Mesodermal cell (in vitro differentiated cells): ENCODE data around the gene CEL.

ENCODE experiments used
- H3K27ac ChIP-seq: 2 replicates; pipeline ENCODE4 v1.7.0; 2013; ENCODE audit warnings: mild to moderate bottlenecking, low read depth, low read length, moderate library complexity; ENCODE audit not compliant: severe bottlenecking
- H3K36me3 ChIP-seq: 2 replicates; pipeline ENCODE4 v1.7.1; 2013; ENCODE audit warnings: mild to moderate bottlenecking, low read length, moderate library complexity; ENCODE audit not compliant: control insufficient read depth, insufficient read depth
- H3K4me1 ChIP-seq: one replicate; pipeline ENCODE4 v1.7.1; 2013; ENCODE audit warnings: mild to moderate bottlenecking, low read length; ENCODE audit not compliant: insufficient read depth, control insufficient read depth, poor library complexity, severe bottlenecking
- H3K4me3 ChIP-seq: 2 replicates; pipeline ENCODE4 v1.7.0; 2013; ENCODE audit warnings: low read length, control low read depth, mild to moderate bottlenecking; ENCODE audit not compliant: insufficient read depth, poor library complexity, severe bottlenecking; ENCODE audit errors: extremely low read depth
- H3K9me3 ChIP-seq: 2 replicates; pipeline ENCODE4 v1.7.1; 2013; ENCODE audit warnings: mild to moderate bottlenecking, low read length, moderate library complexity; ENCODE audit not compliant: control insufficient read depth
- WGBS, 2 experiments: methylation state at CpG; one replicate each; pipeline ENCODE4 v1.1.5; 2013; ENCODE audit warnings: missing lambda C conversion rate in 2 of 2; ENCODE audit not compliant: insufficient coverage in 2 of 2; 5-methylcytosine and 5-hydroxymethylcytosine counted together

The CEL gene

DNA sequence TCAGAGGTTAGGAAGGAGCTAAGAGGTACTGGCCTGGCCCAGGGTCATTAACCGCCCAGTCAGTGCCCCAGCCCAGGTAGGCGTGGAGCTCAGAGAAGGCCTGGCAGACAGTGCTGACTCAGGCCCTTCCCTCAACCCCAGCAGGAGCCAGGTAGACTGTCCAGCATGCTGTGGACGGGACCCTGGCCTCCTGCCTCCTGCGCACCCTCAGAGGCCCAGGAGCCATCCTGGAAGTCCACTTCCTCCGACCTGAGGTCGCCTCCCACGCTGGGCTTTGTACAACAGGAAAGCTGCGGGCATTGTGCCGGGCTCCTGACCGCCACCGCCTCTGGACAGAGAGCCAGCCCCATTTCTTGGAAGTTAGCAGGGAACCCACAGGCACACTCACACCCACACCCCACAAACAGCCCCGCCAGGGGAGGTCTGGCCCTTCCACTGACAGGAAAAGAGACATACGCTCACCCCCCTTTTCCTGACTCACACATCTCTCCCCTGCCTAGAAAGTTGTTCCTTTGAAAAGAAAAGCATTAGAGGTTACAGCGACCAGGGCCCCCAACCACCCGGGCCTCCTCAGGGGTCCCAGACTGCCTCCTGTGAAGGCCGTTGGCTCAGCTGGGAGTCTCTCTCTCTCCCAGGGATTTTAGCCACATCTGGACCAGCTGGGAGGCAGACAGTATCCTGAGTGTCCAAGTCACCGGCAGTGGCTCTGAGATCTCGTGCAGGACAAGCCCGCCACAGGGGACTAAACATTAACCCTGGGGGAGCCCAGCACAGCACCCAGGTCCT, 51.6 kb downstream of the CEL start:
- Histone ChIP-seq H3K4me1 (peaks cover 40% of the 10 kb centered on the region), H3K9me3 (no peaks in the 10 kb centered on the region), H3K36me3 (peaks cover 58% of the 10 kb centered on the region), H3K4me3 (no peak overlapping the region), H3K27ac (peak overlapping the region; percentile 59)
- WGBS, 2 experiments, result 91 to 92% methylated on average over 16 to 19 of the region's 19 CpGs

DNA sequence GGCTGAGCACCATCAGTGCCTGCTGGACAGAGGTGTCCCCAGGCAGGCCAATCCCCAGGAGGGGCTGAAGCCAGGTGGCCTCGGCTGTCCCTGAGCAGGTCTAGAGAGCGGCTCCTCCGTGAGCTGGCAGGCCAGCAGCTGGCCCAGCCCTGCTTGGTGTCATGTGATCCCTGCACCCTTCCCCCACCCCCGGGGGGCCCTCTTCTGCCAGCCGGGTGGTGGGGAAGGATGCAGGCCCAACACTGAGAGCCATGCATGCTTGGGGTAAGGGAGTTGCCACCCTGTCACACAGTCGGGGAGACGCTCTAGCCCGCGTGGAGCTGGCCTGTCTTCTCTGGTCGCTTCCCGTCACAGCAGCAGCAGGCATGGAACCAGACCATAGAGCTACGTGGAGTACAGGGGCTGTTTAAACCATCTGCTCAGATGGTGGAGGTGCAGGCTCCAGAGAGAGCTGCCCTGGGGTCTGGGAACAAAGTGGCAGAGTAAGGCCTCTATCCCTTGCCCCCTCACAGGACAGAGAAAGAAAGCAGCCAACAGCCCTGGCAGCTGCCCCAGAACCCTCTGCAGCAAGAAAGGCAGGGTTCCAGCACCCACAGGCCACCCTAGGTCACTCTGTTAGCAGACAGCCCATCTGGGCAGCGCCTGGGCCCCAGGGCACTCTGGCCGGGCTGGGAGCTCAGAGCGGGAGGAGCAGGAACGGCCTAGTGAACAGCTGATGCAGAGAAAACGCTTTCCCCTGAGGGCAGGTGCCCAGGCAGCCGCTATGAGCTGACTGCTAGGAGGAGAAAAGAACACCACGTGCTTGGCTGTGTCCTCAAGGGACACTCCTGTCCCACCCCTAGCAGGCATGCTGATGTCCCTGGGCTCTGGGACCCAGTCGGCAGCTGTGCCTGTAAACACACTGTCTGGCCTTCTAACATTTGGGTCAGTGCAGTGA, 52.4 kb downstream of the CEL start:
- no peaks in the 10 kb centered on the region for H3K9me3 ChIP-seq
- H3K4me3 ChIP-seq, result no peak overlapping the region
- H3K36me3 ChIP-seq, result peaks cover 49% of the 10 kb centered on the region
- H3K4me1 ChIP-seq, result peaks cover 49% of the 10 kb centered on the region
- peak overlapping the region; percentile 59 for H3K27ac ChIP-seq
- WGBS, 2 experiments, result 82 to 84% methylated on average over 17 to 19 of the region's 20 CpGs

DNA sequence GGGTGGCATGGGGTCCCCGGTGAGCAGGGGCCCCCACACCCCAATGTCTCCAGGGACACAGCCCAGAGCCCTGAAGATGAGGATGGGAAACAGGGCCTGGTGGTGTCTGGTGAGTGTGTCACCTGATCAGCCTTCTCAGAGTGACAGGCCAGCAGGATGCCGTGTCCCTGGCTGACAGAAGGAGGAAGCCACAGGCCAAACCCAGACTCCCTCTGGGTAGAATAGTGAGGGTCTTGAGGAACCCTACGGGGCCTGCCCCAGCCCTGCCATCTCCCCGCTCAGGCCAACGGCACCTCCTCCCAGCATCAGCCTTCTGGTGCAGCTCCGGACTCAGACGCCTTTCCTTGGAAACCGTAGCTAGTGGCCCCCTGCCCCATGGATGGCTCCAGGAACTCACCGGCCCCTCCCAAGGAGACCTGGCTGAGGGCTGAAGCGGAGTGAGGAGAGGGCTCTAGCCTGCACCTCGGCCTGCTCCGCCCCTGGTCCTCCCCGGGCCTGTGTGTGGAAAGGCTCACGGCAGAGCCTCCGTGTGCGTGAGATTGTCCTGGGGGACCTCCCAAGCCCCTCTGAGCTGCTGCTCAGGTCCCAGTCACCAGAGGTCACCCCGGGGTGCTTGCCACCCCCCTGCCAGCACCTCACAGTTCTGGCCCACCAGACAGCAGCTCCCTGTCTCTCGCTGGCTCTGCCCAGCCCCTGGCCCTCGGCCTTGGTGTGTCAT, 53.3 kb downstream of the CEL start:
- Histone ChIP-seq H3K4me1 (peaks cover 57% of the 10 kb centered on the region), H3K9me3 (no peaks in the 10 kb centered on the region), H3K4me3 (no peak overlapping the region), H3K27ac (no peak overlapping the region), H3K36me3 (peaks cover 41% of the 10 kb centered on the region)
- 87 to 91% methylated on average over 17 of the region's 19 CpGs for WGBS, 2 experiments

DNA sequence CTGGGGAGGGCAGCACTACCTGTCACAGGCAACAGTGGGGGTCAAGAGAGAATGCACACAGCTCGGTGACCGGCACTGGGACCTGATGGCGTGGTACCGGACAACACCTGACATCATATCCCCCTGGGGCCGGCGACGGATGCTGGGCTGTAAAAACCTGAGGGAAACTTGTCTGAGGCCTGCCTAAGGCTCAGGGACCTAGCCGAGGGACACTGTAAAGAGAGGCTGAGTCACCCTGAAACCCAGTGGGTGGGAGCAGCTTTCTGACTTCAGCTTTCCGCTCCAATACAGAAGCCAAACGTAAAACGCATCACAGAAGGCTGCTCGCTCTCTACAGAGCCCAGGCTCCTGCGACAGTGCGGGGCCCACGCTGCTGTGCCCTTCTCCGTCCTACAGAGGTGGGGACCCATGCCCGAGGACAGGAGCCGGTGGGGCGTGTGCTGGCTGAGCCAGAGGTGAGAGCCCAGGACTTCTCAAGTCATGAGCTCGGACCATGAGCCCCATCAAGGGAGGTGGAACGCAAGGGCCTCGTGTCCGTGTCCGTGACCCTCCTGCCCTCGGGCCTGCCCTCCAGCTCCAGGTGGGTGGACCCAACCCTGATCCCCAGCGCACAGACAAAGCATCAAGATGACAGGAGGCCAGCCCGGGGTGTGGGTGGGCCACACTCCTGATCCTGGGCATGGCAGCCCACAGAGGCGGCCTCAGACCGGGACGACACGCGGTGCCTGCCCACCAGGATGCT, 54.0 kb downstream of the CEL start:
- peaks cover 58% of the 10 kb centered on the region for H3K4me1 ChIP-seq
- no peaks in the 10 kb centered on the region for H3K9me3 ChIP-seq
- no peak overlapping the region for H3K27ac ChIP-seq
- peaks cover 33% of the 10 kb centered on the region for H3K36me3 ChIP-seq
- 91% methylated on average over 30 to 32 of the region's 32 CpGs for WGBS, 2 experiments
- no peak overlapping the region for H3K4me3 ChIP-seq

DNA sequence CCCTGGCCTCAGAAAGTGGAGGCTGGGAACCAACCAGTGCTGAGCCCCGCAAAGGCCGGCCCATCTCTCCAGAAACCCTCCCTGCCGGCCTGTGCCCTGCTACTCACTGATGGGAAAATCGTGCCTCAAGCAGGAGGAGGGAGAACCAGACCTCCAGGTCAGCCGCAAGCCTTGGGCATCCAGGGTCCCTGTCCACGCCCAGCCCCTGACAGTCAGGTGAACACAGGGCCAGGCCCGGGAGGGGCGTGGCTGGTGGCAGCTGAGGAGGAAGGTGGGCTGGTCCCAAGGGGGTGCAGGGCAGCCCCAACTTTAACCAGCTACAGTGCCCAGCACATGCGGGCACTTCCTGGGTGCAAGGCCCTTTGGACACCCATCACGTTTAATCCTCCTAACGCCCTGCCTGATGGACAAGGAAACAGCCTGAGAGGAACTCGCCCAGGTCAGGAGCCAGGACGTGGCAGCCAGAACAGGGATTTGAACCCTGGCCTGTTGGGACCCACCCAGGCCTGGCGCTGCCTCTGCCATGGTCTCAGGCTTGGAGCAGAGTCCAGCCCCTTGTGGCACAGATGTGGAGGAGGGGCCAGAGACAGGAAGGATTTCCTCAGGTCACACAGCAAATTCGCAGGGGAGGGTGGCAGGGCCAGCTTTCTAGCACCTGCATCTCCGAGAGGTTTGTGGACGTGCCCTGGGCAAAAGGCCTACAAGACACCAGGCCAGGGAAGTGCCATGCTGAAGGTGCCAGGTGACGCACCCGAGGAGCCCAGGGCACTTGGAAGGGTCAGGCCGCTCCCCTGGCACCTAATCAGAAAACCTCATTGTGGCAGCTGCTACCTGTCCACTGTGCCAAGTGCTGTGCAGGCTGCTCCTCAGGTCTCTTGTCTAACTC, 54.8 kb downstream of the CEL start:
- WGBS, 2 experiments, result 91 to 95% methylated on average over 18 to 20 of the region's 20 CpGs
- H3K4me1 ChIP-seq, result peaks cover 58% of the 10 kb centered on the region
- no peak overlapping the region for H3K27ac ChIP-seq
- H3K4me3 ChIP-seq, result no peak overlapping the region
- H3K36me3 ChIP-seq, result peaks cover 25% of the 10 kb centered on the region
- no peaks in the 10 kb centered on the region for H3K9me3 ChIP-seq

DNA sequence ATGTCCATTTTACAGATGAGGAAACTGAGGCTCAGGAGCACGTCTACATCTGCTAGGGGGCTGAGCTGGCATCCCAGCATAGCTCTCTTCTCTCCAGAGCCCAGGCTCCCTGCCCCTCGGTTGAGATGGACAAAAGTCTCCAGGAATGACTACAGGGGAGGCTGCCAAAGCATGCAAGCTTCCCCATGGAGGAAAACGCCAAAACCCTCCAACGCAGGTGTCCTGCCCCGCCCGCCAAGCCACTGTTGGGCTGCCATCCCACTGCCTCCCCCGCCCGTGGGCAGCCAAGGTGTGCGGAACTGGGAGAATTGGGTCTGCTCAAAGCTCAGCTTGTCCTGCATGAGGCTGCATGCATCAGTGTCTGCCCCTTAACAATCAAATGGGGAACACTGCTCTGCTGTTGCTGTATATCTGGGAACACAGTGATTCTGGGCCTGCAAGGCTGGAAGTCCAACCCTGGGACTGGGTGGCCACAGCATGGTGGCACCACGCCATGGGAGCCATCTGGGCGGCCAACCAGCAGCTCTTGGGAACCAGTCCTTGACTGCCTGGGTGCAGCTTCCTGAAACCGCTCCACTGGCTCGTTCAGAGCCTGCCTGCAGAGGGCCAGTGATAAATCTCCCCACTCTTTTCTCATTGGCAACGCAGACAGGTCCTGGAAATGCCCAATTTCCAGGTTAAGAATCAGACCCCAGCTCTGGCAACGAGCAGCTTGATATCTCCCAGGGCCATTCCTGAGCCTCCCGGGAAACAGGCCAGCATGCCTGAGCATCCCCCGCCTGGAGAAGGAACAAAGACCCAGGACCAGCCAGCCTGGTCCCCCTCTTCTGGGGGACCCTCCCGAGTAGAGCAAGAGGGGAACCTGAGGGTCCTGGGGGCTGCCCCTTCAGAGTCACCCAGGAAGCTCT, 55.7 kb downstream of the CEL start:
- Histone ChIP-seq H3K4me1 (peaks cover 63% of the 10 kb centered on the region), H3K27ac (peak overlapping the region; percentile 10)
- 93 to 94% methylated on average over 18 of the region's 18 CpGs for WGBS, 2 experiments

DNA sequence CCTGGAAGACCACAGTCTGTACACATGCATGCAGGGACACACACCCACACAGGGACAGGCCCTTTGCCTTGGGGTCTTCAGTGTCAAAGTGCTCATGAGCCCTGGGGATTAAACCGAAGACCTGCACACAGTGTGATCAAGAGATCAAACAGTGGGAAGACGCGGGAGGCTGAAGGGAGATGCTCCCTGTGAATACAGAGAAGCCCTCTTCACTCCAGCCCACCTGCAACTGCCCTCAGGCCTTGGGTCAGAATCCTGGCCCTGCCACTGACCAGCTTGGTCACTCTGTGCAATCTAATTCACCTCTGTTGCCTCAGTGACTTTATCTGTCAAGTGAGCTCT, 56.4 kb downstream of the CEL start:
- Histone ChIP-seq H3K4me3 (no peak overlapping the region), H3K9me3 (no peaks in the 10 kb centered on the region), H3K27ac (peak overlapping the region; percentile 10), H3K4me1 (peaks cover 65% of the 10 kb centered on the region), H3K36me3 (peaks cover 12% of the 10 kb centered on the region)
- 91 to 93% methylated on average over 3 of the region's 3 CpGs for WGBS, 2 experiments

More for the DNA sequence above, 55.7 kb downstream of the CEL start:
- Histone ChIP-seq H3K9me3 (no peaks in the 10 kb centered on the region), H3K4me3 (no peak overlapping the region), H3K36me3 (peaks cover 17% of the 10 kb centered on the region)

DNA sequence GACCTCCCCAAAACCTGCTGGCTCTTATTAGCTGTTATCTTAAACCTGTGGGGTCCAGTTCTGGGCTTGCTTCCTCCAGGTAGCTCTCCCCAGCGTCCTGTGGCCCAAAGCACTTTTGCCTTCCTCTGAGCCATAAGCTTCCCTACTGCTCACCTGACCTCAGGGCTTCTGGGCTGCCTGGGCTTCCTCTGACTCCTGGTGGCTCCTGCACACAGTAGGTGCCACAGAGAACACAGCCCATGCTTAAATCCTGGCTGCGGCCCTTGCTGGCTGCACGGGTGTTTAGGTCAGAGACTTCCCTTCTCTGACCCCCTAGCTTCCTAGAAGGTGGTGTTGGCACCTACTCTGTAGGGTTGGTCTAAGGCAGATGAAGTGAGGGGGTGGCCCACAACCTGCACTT, 56.8 kb downstream of the CEL start:
- Histone ChIP-seq H3K9me3 (no peaks in the 10 kb centered on the region), H3K4me3 (no peak overlapping the region), H3K27ac (peak overlapping the region; percentile 59), H3K36me3 (peaks cover 12% of the 10 kb centered on the region), H3K4me1 (peaks cover 65% of the 10 kb centered on the region)
- WGBS, 2 experiments, result 92 to 100% methylated on average over 1 of the region's 3 CpGs
